IMR-90 (cell line): ENCODE measurements around the gene SYNE3. TPM values are rescaled to one million over a fixed set of nuclear protein-coding genes. Genes with fewer than 3 reads are reported as not detected.

ENCODE experiments used
- ATAC-seq: fragments of 200-7000 bp; cut with Tn5 transposase; 2 replicates; pipeline ENCODE4 v1.9.1; 2020; ENCODE audit warnings: low read depth, mild to moderate bottlenecking, moderate library complexity
- BruUV-seq: library from RNA; stranded (reverse); fragments of 400-500 nt; replicated peaks from 2 replicates; lab custom pipeline; 2021; lab: Mats Ljungman, UMichigan
- CTCF ChIA-PET: fragments of 300-600 bp; formaldehyde crosslinking; extraction: SDS; loops from one replicate; lab custom pipeline; 2021; ENCODE audit warnings: antibody characterized with exemption; lab: Yijun Ruan, JAX
- POLR2A ChIA-PET: fragments of 300-600 bp; sonication (Branson Sonifier 250); formaldehyde crosslinking; loops from one replicate; lab custom pipeline; 2022; ENCODE audit warnings: antibody characterized with exemption; ENCODE audit not compliant: unreplicated experiment; lab: Charles Lee
- DNase-seq: peaks from one replicate; pipeline ENCODE4 v3.0.0; 2013
- H2AFZ ChIP-seq: replicated peaks from 2 replicates; pipeline ENCODE3; 2013; ENCODE audit warnings: low read length, mild to moderate bottlenecking; ENCODE audit not compliant: poor library complexity
- H2AK5ac ChIP-seq: 2 replicates; pipeline ENCODE4 v1.6.1; 2013; ENCODE audit warnings: low read depth, low read length, inconsistent platforms
- H2AK9ac ChIP-seq: replicated peaks from 2 replicates; pipeline ENCODE3; 2013; ENCODE audit warnings: mild to moderate bottlenecking, low read depth, low read length, moderate library complexity; ENCODE audit not compliant: poor library complexity
- H2BK120ac ChIP-seq: 2 replicates; pipeline ENCODE4 v1.6.1; 2013; ENCODE audit warnings: low read depth, low read length, inconsistent platforms
- H2BK15ac ChIP-seq: 3 replicates; pipeline ENCODE4 v1.6.1; 2013; ENCODE audit warnings: low read depth, low read length, inconsistent platforms
- H2BK20ac ChIP-seq: 2 replicates; pipeline ENCODE4 v1.6.1; 2013; ENCODE audit warnings: low read depth, mild to moderate bottlenecking, inconsistent platforms, low read length, moderate library complexity
- H2BK5ac ChIP-seq: 2 replicates; pipeline ENCODE4 v1.6.1; 2013; ENCODE audit warnings: mild to moderate bottlenecking, low read depth, low read length, inconsistent platforms; ENCODE audit not compliant: poor library complexity, severe bottlenecking
- H3K14ac ChIP-seq: replicated peaks from 2 replicates; pipeline ENCODE4 v1.6.1; 2013; ENCODE audit warnings: low read depth, low read length, inconsistent platforms
- H3K18ac ChIP-seq: 2 replicates; pipeline ENCODE4 v1.6.1; 2013; ENCODE audit warnings: low read depth, low read length, control low read depth
- H3K23ac ChIP-seq: 2 replicates; pipeline ENCODE4 v1.6.1; 2013; ENCODE audit warnings: low read depth, low read length, inconsistent platforms
- H3K27ac ChIP-seq: 2 replicates; pipeline ENCODE4 v1.5.1; 2013; ENCODE audit warnings: mild to moderate bottlenecking, control low read depth, low read length; ENCODE audit not compliant: insufficient read depth
- H3K27me3 ChIP-seq: 2 replicates; pipeline ENCODE4 v1.6.1; 2013; ENCODE audit warnings: low read length; ENCODE audit not compliant: control insufficient read depth, insufficient read depth
- H3K36me3 ChIP-seq: 2 replicates; pipeline ENCODE4 v1.6.1; 2013; ENCODE audit warnings: low read length, mixed read lengths; ENCODE audit not compliant: control insufficient read depth, insufficient read depth
- H3K4ac ChIP-seq: 2 replicates; pipeline ENCODE4 v1.6.1; 2013; ENCODE audit warnings: low read depth, low read length, inconsistent platforms
- H3K4me1 ChIP-seq: 2 replicates; pipeline ENCODE4 v1.6.1; 2013; ENCODE audit warnings: low read length, mixed read lengths; ENCODE audit not compliant: control insufficient read depth, insufficient read depth
- H3K4me2 ChIP-seq: 2 replicates; pipeline ENCODE4 v1.6.1; 2013; ENCODE audit warnings: low read depth, mild to moderate bottlenecking, control low read depth, low read length, moderate library complexity
- H3K4me3 ChIP-seq: 2 replicates; pipeline ENCODE4 v1.5.1; 2013; ENCODE audit warnings: low read depth, mild to moderate bottlenecking, control low read depth, low read length, moderate library complexity; ENCODE audit not compliant: insufficient read depth
- H3K56ac ChIP-seq: 2 replicates; pipeline ENCODE4 v1.6.1; 2013; ENCODE audit warnings: low read length, inconsistent platforms; ENCODE audit not compliant: insufficient read depth; ENCODE audit errors: extremely low read depth
- H3K79me1 ChIP-seq, 2 experiments: 2 replicates each; pipeline ENCODE4 v1.6.1; 2013; ENCODE audit warnings: low read length in 2 of 2, inconsistent platforms in 1 of 2, low read depth in 1 of 2
- H3K9ac ChIP-seq: 2 replicates; pipeline ENCODE4 v1.6.1; 2013; ENCODE audit warnings: low read depth, low read length, control low read depth
- H3K9me1 ChIP-seq: 2 replicates; pipeline ENCODE4 v1.6.1; 2013; ENCODE audit warnings: low read length, inconsistent platforms; ENCODE audit not compliant: insufficient read depth
- H3K9me3 ChIP-seq: 2 replicates; pipeline ENCODE4 v1.6.1; 2013; ENCODE audit warnings: low read length; ENCODE audit not compliant: control insufficient read depth, insufficient read depth
- H4K20me1 ChIP-seq: 2 replicates; pipeline ENCODE4 v1.6.1; 2013; ENCODE audit warnings: low read length, inconsistent platforms; ENCODE audit not compliant: insufficient read depth
- H4K5ac ChIP-seq: 2 replicates; pipeline ENCODE4 v1.6.1; 2013; ENCODE audit warnings: mild to moderate bottlenecking, low read depth, low read length, control low read depth
- H4K8ac ChIP-seq, 2 experiments: 2 replicates each; pipeline ENCODE4 v1.6.1; 2013; ENCODE audit warnings: low read depth in 2 of 2, low read length in 2 of 2, control low read depth in 1 of 2, inconsistent platforms in 1 of 2
- H4K91ac ChIP-seq: 2 replicates; pipeline ENCODE4 v1.6.1; 2013; ENCODE audit warnings: low read depth, low read length, inconsistent platforms; ENCODE audit not compliant: insufficient read depth
- BHLHE40 ChIP-seq: fragments of 150-350 bp; IDR thresholded peaks from 2 replicates; pipeline ENCODE4 v1.6.1; 2016; ENCODE audit warnings: mild to moderate bottlenecking, low read depth, low read length
- CEBPB ChIP-seq: IDR thresholded peaks from 2 replicates; pipeline ENCODE4 v1.6.1; 2012; ENCODE audit warnings: low read depth, low read length, improper control_type of control experiment
- CTCF ChIP-seq: conservative IDR thresholded peaks from 2 replicates; pipeline ENCODE4 v1.5.1; 2012; ENCODE audit warnings: mild to moderate bottlenecking, low read depth, low read length, improper control_type of control experiment
- ELK1 ChIP-seq: fragments of 150-350 bp; IDR thresholded peaks from 2 replicates; pipeline ENCODE4 v1.6.1; 2016; ENCODE audit warnings: low read depth, mild to moderate bottlenecking, low read length, moderate library complexity, borderline replicate concordance
- MAZ ChIP-seq: IDR thresholded peaks from 2 replicates; pipeline ENCODE4 v1.6.1; 2012; ENCODE audit warnings: low read depth, mild to moderate bottlenecking, low read length, improper control_type of control experiment, moderate library complexity, borderline replicate concordance
- NFE2L2 ChIP-seq: fragments of 150-350 bp; IDR thresholded peaks from 2 replicates; pipeline ENCODE4 v1.6.1; 2016; ENCODE audit warnings: low read depth, mild to moderate bottlenecking, low read length
- POLR2A ChIP-seq: IDR thresholded peaks from 2 replicates; pipeline ENCODE4 v1.6.1; 2012; ENCODE audit warnings: mild to moderate bottlenecking, low read depth, low read length
- RAD21 ChIP-seq: IDR thresholded peaks from 2 replicates; pipeline ENCODE4 v1.6.1; 2012; ENCODE audit warnings: low read length, improper control_type of control experiment
- RCOR1 ChIP-seq: IDR thresholded peaks from 2 replicates; pipeline ENCODE4 v1.6.1; 2012; ENCODE audit warnings: mild to moderate bottlenecking, low read length, improper control_type of control experiment; ENCODE audit not compliant: insufficient replicate concordance
- RFX5 ChIP-seq: IDR thresholded peaks from 2 replicates; pipeline ENCODE4 v1.8.0; 2012; ENCODE audit warnings: low read depth, mild to moderate bottlenecking, low read length, moderate library complexity
- USF2 ChIP-seq: fragments of 150-350 bp; IDR thresholded peaks from 2 replicates; pipeline ENCODE4 v1.6.1; 2017; ENCODE audit warnings: mild to moderate bottlenecking, antibody characterized with exemption, low read length, low read depth
- WGBS, 2 experiments: methylation state at CpG; one replicate each; pipeline versions ENCODE4 v1.1.5 to v1.1.7; 2013; ENCODE audit warnings: missing lambda C conversion rate in 2 of 2; ENCODE audit not compliant: insufficient read length in 1 of 2; ENCODE audit errors: extremely low coverage in 2 of 2; 5-methylcytosine and 5-hydroxymethylcytosine counted together
- dilution Hi-C: fragments of 300-500 bp; cut with HindIII; formaldehyde crosslinking; loops from one replicate; pipeline ENCODE4 v1.14.3; 2018; ENCODE audit warnings: low sequenced_read_pairs; ENCODE audit not compliant: unreplicated experiment
- in situ Hi-C: fragments of 300-500 bp; cut with MboI; formaldehyde crosslinking; loops from 3 replicates; pipeline ENCODE4 v1.14.3; 2019; ENCODE audit warnings: low sequenced_read_pairs, inconsistent platforms, mixed read lengths
- intact Hi-C: fragments of 100-400 bp; cut with micrococcal nuclease; formaldehyde crosslinking; loops from 2 replicates; pipeline ENCODE4 v1.10.0; 2022
- polyA plus RNA-seq, 3 experiments: library from polyadenylated mRNA; depleted of rRNA; stranded (reverse); fragments of >200 nt; gene quantifications; 2 replicates each; pipeline ENCODE4 v1.2.3, GENCODE V29; 2012; ENCODE audit warnings: low replicate concordance in 1 of 3
- total RNA-seq: library from RNA; depleted of rRNA; stranded (reverse); fragments of >200 nt; gene quantifications from 2 replicates; pipeline ENCODE4 v1.2.3, GENCODE V29; 2012

The SYNE3 gene
- total and polyA plus RNA-seq, 2 of the 4 experiments (the other 2 are of a cell fraction) = 2.9 to 5.0 TPM

- Histone ChIP-seq H3K18ac (peak overlapping the region; percentile 4; the same call in 1 of the 2 replicates), H4K91ac (peak overlapping the region; percentile 46), H3K9me1 (peaks cover 53% of the 10 kb centered on the region), H3K23ac (peak overlapping the region; percentile 41; the same call in 1 of the 2 replicates), H3K4me2 (0 out of 2 replicates have a peak overlapping the region, but pooled peaks have one; percentile 9), H3K9ac (no peak overlapping the region), H3K27ac (peak overlapping the region; percentile 78; the same call in 1 of the 2 replicates), H2AFZ (no peak overlapping the region), H3K36me3 (no peaks in the 10 kb centered on the region), H3K4me3 (no peak overlapping the region), H2BK15ac (peak overlapping the region; percentile 45; the same call in 1 of the 3 replicates), H4K5ac (peak overlapping the region; percentile 36), H4K8ac (peak overlapping the region in 1 of 2 experiments; percentile 36; a peak in 1 of 4 replicates), H2BK5ac (peak overlapping the region; percentile 22), H3K4ac (peak overlapping the region; percentile 42), H2AK9ac (peak overlapping the region; percentile 23), H3K56ac (no peak overlapping the region), H2BK20ac (peak overlapping the region; percentile 64), H4K20me1 (peaks cover 4% of the 10 kb centered on the region; the same call in 1 of the 2 replicates), H3K14ac (no peak overlapping the region; the same call in none of the 2 replicates), H3K27me3 (no peaks in the 10 kb centered on the region), H3K9me3 (no peaks in the 10 kb centered on the region), H3K4me1 (peaks cover 35% of the 10 kb centered on the region), H2BK120ac (peak overlapping the region; percentile 40; the same call in 1 of the 2 replicates), H2AK5ac (peak overlapping the region; percentile 60; the same call in 1 of the 2 replicates), H3K79me1 (peaks cover 22 to 93% of the 10 kb centered on the region in 2 experiments)
- DNase-seq = peak; percentile 88
- intact Hi-C loops = no loop called here
- in situ Hi-C loops = loop anchor here (25.0 kb wide), 1 partner anchor 367 kb away; no protein-coding TSS in a partner anchor
- no CpG with 5 or more reads among the region's 6 CpGs for WGBS, 2 experiments
- POLR2A ChIA-PET = no interaction called here
- peak; percentile 66 for ATAC-seq
- dilution Hi-C loops = no loop called here
- no TSS peak for BruUV-seq
- CTCF ChIA-PET = interaction anchor here (0.6 to 1.5 kb wide), 2 partner anchors 23 to 83 kb away, joined by 4 to 5 read pairs; no protein-coding TSS in a partner anchor
- TF ChIP-seq BHLHE40 (no peak), NFE2L2 (no peak), MAZ (no peak), RAD21 (no peak), USF2 (no peak), POLR2A (no peak), CEBPB (peak; percentile 47), RFX5 (no peak), ELK1 (no peak), RCOR1 (peak; percentile 41), CTCF (no peak)
Observed at GRCh38 chr14:95504135-95505029, 12.1 kb downstream of the SYNE3 start.
